ENCODE data around the gene KIAA1549. TPM values are rescaled to one million over a fixed set of nuclear protein-coding genes. Genes with fewer than 3 reads are reported as not detected.
"Not testable (repeated sequence)": the region's sequence is repeated elsewhere in the genome, so short reads cannot be mapped to it uniquely, and the experiment has no call there.

Gene KIAA1549
- total RNA-seq, 2 experiments from 2014 or later: 1.6 to 1.7 TPM

DNA sequence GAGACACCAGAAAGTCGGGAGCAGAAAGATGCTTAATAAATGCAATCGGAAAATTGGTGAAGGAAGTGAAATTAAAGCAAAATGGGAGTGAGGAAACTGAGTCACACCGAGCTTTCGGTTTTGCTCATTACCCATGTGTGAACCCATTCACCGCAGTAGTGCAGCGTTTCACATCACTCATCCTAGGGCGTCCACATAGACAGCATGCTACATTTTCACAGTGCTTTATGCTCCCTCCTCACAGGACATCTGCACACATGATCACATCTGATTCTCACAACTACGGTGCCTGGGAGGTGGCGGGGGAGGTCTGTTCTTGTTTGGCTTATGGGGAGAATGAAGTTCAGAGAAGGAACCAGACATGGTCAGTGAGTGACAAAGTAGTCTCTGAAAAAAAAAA lies 146.6 kb downstream of the KIAA1549 start:
- CTCF ChIA-PET: interaction anchor here (0.5 kb wide), 1 partner anchor 67 kb away, joined by 3 read pairs; no protein-coding TSS in a partner anchor
- POLR2A ChIA-PET: no interaction called here

DNA sequence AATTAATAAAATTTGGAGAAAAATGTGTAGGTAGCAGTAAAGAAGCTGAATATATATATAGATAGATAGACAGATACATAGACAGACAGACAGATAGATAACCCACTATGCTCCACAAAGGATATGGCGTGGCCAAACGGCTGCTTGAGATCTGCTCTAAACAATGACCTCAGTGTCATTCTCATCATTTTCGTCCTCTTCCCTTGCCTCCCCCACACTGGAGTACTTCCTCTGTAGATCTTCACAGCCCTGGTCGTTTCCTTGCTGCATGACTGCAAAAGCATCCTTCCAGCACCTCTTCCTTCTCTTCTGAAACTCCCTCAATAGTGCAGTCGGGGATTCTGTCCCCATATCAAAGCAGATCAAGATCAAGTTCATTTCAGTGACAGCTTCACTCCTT lies 147.6 kb downstream of the KIAA1549 start:
- CTCF ChIA-PET: no interaction called here

DNA sequence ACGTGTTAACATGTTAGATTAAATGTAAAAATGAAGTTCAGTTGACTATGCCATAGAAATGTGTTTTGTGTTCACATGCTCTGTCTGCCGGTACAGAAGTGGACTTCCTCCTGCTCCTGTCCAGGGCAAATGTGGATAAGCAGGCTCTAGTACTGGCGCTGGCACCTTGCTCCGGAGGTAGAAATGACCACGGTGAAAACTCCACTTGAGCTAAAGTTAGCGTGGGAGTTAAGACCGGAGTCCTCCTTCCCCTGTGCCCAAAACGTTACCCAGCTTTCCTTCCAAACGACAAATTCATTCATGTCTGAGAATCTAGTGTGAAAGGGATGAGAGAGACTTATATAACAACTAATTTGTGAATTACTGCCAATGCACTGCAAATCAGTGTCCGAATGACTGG lies 148.2 kb downstream of the KIAA1549 start:
- ChIA-PET POLR2A (no interaction called here), CTCF (no interaction called here)

More for the DNA sequence above, 147.6 kb downstream of the KIAA1549 start:
- POLR2A ChIA-PET: no interaction called here

DNA sequence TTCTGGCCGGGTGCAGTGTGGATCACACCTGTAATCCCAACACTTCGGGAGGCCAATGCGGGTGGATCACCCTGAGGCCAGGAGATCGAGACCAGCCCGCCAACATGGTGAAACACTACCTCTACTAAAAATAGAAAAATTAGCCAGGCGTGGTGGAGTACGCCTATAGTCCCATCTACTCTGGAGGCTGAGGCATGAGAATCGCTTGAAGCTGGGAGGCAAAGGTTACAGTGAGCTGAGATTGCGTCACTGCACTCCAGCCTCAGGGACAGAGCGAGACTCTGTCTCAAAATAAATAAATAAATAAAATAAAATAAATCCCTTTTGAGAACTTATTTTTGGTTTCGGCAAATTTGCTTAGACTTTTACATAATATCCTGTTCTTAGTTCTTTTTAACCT lies 151.9 kb downstream of the KIAA1549 start:
- CTCF ChIA-PET: no interaction called here
- POLR2A ChIA-PET: no interaction called here

DNA sequence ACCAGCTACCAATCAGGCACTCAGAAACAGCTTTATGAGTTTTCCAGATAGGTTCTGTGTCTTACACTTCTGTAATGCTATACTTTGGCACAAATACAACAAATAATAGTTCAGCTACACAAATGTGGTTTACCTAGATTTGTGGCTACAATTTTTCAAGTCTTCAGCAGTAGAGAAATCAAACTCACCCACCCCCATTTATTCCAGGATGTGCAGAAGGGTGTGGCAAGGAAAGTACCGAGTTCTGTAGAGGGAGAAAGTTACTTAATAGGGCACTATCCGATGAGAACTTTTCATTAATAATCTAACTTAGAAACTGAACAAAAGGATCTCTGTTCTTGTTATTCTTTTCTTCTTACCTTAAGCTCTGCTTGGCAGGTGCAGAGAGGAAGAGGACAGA lies 152.9 kb downstream of the KIAA1549 start:
- ChIA-PET POLR2A (no interaction called here), CTCF (no interaction called here)

- ChIA-PET CTCF (interaction anchor here (0.6 kb wide), 1 partner anchor 98 kb away, joined by 4 read pairs; no protein-coding TSS in a partner anchor), POLR2A (no interaction called here)
Measured at GRCh38 chr7:138825049-138825721, 156.0 kb downstream of the KIAA1549 start.

- ChIA-PET CTCF (no interaction called here), POLR2A (no interaction called here)
Measured at GRCh38 chr7:138822867-138823535, 158.2 kb downstream of the KIAA1549 start.

DNA sequence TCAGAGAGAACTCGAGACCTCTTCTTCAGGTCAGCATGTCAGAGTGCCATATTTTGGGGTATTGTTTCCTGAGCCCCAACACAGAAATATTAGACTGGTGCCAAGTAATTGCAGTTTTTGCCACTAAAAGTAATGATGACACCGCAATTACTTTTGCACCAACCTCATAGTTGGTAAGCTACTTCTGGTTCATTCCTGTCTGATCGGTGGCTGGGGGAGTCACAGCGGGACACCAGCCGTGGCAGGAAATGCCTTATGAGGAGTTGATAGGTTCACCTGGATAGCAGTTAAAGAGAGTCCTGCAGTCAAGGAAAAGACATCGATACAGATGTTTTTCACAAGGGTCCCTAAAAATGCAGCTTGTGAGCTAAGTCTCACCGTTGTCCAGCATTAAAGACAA lies 159.3 kb downstream of the KIAA1549 start:
- ChIA-PET POLR2A (no interaction called here), CTCF (no interaction called here)

- CTCF ChIA-PET: no interaction called here
- POLR2A ChIA-PET: no interaction called here
Measured at GRCh38 chr7:138819625-138820024, 161.6 kb downstream of the KIAA1549 start.

- ChIA-PET POLR2A (no interaction called here), CTCF (no interaction called here)
Measured at GRCh38 chr7:138816650-138817049, 164.5 kb downstream of the KIAA1549 start.

DNA sequence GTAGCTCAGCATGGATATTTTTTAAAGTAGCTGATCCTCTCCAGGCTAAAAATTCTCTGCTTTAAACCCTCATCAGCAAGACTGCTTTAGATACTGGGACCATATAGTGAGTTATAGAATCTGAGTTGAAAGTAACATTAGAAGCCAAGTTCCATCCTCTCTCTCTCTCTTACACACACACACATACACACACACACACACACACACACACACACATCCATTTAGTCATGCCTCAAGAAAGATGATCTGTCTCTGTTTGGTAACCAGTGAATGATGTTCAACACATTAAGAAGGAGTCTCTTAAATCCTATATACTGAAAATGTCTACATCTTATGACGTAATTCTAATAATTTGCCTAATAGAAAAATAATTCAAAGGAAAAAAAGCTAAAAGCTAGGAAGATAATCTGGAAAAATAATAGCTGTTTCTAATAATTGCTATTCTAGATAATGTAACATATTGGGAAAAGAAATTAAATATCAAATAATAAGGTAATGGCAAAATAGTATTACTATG lies 166.3 kb downstream of the KIAA1549 start:
- ChIA-PET CTCF (no interaction called here), POLR2A (no interaction called here)

- POLR2A ChIA-PET: no interaction called here
- CTCF ChIA-PET: no interaction called here
Measured at GRCh38 chr7:138813945-138814344, 167.2 kb downstream of the KIAA1549 start.

GRCh38 chr7:138811327-138811726 lies 169.9 kb downstream of the KIAA1549 start:
- POLR2A ChIA-PET: not testable (repeated sequence)
- CTCF ChIA-PET: interaction anchor here (1.0 kb wide), 1 partner anchor 75 kb away, joined by 3 read pairs; no protein-coding TSS in a partner anchor

DNA sequence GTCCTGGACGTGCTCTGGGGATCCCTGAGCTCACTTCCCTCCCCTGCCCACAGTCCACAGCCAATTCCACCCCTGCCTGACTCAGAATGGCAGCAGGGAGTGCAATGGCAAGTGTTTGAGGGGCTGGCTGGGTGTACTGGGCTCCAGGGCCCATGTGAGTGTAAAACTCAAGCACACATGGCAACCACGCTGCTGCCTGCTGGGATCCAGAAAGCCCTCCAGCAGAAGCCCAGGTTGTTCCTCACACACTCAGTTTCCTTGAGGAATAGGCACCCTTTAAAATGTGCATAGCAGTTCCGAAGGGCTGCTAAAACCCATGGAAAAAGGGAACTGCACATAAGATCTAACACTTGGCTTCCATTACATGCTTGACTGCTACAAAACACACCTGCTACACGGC lies 171.8 kb downstream of the KIAA1549 start:
- POLR2A ChIA-PET: no interaction called here
- CTCF ChIA-PET: no interaction called here

DNA sequence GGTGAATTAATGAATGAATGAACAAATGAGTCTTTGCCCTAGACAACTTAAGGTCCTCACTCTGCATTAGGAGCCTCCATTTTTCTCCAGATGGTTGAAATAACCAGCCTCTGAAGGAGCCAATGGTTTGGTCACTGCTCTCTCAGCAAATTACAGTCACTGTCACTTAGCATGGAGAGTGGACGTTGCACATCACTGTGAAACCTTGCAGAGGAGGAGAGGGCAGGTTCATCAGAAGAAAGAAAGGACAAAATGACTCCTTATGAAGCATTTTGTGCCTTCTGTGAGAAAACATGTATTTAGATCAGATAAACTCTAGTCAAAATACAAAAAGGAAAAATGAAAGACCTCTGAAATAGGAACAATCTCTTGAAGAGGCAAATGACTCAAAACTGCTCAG lies 176.6 kb downstream of the KIAA1549 start:
- CTCF ChIA-PET: no interaction called here
- POLR2A ChIA-PET: no interaction called here

GRCh38 chr7:138802706-138803105 lies 178.5 kb downstream of the KIAA1549 start:
- POLR2A ChIA-PET: no interaction called here

DNA sequence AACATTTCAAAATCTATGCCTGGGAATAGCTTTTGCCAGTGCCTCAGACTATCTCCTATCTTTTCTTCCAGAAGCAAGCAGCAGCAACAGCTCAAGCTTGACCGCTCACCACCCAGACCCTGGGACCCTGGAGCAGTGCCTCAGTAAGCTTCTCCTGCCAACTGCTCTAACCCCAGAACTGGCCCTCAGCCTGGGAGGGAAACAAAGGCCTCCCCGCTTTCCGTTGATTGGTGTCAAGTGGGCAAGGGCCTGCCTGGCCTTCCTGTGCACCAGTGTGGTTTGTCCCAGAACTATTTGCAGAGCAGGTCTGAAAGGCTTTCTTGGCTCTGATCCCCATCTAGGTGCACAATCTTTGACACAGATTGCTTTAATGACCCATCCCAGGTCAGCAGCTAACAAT lies 179.9 kb downstream of the KIAA1549 start:
- CTCF ChIA-PET: no interaction called here
- POLR2A ChIA-PET: no interaction called here

More at GRCh38 chr7:138802706-138803105, 178.5 kb downstream of the KIAA1549 start:
- CTCF ChIA-PET: no interaction called here

- ChIA-PET CTCF (no interaction called here), POLR2A (interaction anchor here (0.6 kb wide), 1 partner anchor 53 kb away, joined by 3 read pairs; no protein-coding TSS in a partner anchor)
Measured at GRCh38 chr7:138799336-138800000, 181.7 kb downstream of the KIAA1549 start.

GRCh38 chr7:138798836-138799235 lies 182.4 kb downstream of the KIAA1549 start:
- CTCF ChIA-PET: no interaction called here
- POLR2A ChIA-PET: interaction anchor here (0.6 kb wide), 1 partner anchor 52 kb away, joined by 3 read pairs; no protein-coding TSS in a partner anchor

GRCh38 chr7:138797715-138798320 lies 183.4 kb downstream of the KIAA1549 start, which contains the start of the genes ATP6V0A4 and TMEM213:
Gene ATP6V0A4 (minus strand): TSS chr7:138798196. CDS start chr7:138771247, 26,949 bp downstream.
Gene TMEM213 (plus strand): TSS chr7:138797994. CDS start chr7:138798105, 111 bp downstream.
- ChIA-PET POLR2A (no interaction called here), CTCF (no interaction called here)

All from activated CD8-positive, alpha-beta memory T cell treated with anti-CD3 and anti-CD28 coated beads for 36 hours (primary cell).